Measurements from ENCODE around the gene RAP1GAP2.

RAP1GAP2 gene

GRCh38 chr17:2867441-2868424, 71.5 kb downstream of the RAP1GAP2 start:
- Histone ChIP-seq H3K27me3 (ENCODE audit: insufficient read depth, low read depth, severe bottlenecking) (no peaks in the 10 kb centered on the region), H3K27ac (no peak overlapping the region), H3K9me3 (ENCODE audit: severe bottlenecking) (no peaks in the 10 kb centered on the region), H3K4me3 (ENCODE audit: low read depth, low read length) (no peak overlapping the region), H3K36me3 (peaks cover 16% of the 10 kb centered on the region)
- TF ChIP-seq CTCF (IDR thresholded peaks at IDR 0.05; ENCODE audit: low read depth, low read length) = no peak
- DNase-seq = no peak

- Histone ChIP-seq H3K9me3 (ENCODE audit: severe bottlenecking) (no peaks in the 10 kb centered on the region), H3K4me3 (ENCODE audit: low read depth, low read length) (no peak overlapping the region), H3K27me3 (ENCODE audit: insufficient read depth, low read depth, severe bottlenecking) (no peaks in the 10 kb centered on the region), H3K36me3 (peaks cover 12% of the 10 kb centered on the region), H3K27ac (no peak overlapping the region)
- no peak for DNase-seq
- TF ChIP-seq CTCF (IDR thresholded peaks at IDR 0.05; ENCODE audit: low read depth, low read length) = no peak
Observed at GRCh38 chr17:2869604-2870003, 73.4 kb downstream of the RAP1GAP2 start.

- no peak for TF ChIP-seq CTCF (IDR thresholded peaks at IDR 0.05; ENCODE audit: low read depth, low read length)
- Histone ChIP-seq H3K9me3 (ENCODE audit: severe bottlenecking) (no peaks in the 10 kb centered on the region), H3K27ac (no peak overlapping the region), H3K27me3 (ENCODE audit: insufficient read depth, low read depth, severe bottlenecking) (no peaks in the 10 kb centered on the region), H3K4me3 (ENCODE audit: low read depth, low read length) (no peak overlapping the region), H3K36me3 (peaks cover 3% of the 10 kb centered on the region; the same call in 1 of the 2 replicates)
- no peak for DNase-seq
Observed at GRCh38 chr17:2871205-2871604, 75.0 kb downstream of the RAP1GAP2 start.

GRCh38 chr17:2871720-2872119, 75.5 kb downstream of the RAP1GAP2 start:
- no peak overlapping the region for H3K4me3 ChIP-seq (ENCODE audit: low read depth, low read length)
- no peak for DNase-seq
- no peaks in the 10 kb centered on the region for H3K9me3 ChIP-seq (ENCODE audit: severe bottlenecking)
- H3K27me3 ChIP-seq (ENCODE audit: insufficient read depth, low read depth, severe bottlenecking) = no peaks in the 10 kb centered on the region
- no peak for TF ChIP-seq CTCF (IDR thresholded peaks at IDR 0.05; ENCODE audit: low read depth, low read length)
- H3K27ac ChIP-seq = no peak overlapping the region
- H3K36me3 ChIP-seq = peaks cover 3% of the 10 kb centered on the region; the same call in 1 of the 2 replicates

- Histone ChIP-seq H3K36me3 (peaks cover 8% of the 10 kb centered on the region; the same call in 1 of the 2 replicates), H3K4me3 (ENCODE audit: low read depth, low read length) (no peak overlapping the region), H3K9me3 (ENCODE audit: severe bottlenecking) (no peaks in the 10 kb centered on the region), H3K27me3 (ENCODE audit: insufficient read depth, low read depth, severe bottlenecking) (no peaks in the 10 kb centered on the region), H3K27ac (no peak overlapping the region)
- no peak for TF ChIP-seq CTCF (IDR thresholded peaks at IDR 0.05; ENCODE audit: low read depth, low read length)
- no peak for DNase-seq
Observed at GRCh38 chr17:2872282-2872681, 76.0 kb downstream of the RAP1GAP2 start.
